HG03565 (cell line): ENCODE results near the gene CEP131.

Experiments
- ATAC-seq: cut with Tn5 transposase; IDR thresholded peaks from one replicate; pipeline ENCODE4 v1.9.1; 2021; ENCODE audit warnings: mild to moderate bottlenecking, moderate library complexity; ENCODE audit not compliant: unreplicated experiment

CEP131 gene

GRCh38 chr17:81189670-81190530 is 32.9 kb downstream of the CEP131 start:
- no peak for ATAC-seq

GRCh38 chr17:81189016-81189415 is 33.7 kb downstream of the CEP131 start:
- ATAC-seq, result no peak

GRCh38 chr17:81188491-81188840 is 34.3 kb downstream of the CEP131 start:
- ATAC-seq, result no peak

- ATAC-seq, result no peak
Measured at GRCh38 chr17:81187586-81188490, 34.9 kb downstream of the CEP131 start.

GRCh38 chr17:81187120-81187519 is 35.6 kb downstream of the CEP131 start:
- no peak for ATAC-seq

GRCh38 chr17:81186203-81186602 is 36.6 kb downstream of the CEP131 start:
- no peak for ATAC-seq

- no peak for ATAC-seq
Measured at GRCh38 chr17:81184555-81184954, 38.2 kb downstream of the CEP131 start.

GRCh38 chr17:81183807-81184206 is 39.0 kb downstream of the CEP131 start:
- no peak for ATAC-seq

GRCh38 chr17:81183316-81183715 is 39.4 kb downstream of the CEP131 start:
- ATAC-seq, result no peak

GRCh38 chr17:81182596-81182995 is 40.2 kb downstream of the CEP131 start:
- no peak for ATAC-seq

GRCh38 chr17:81181811-81182185 is 41.0 kb downstream of the CEP131 start:
- no peak for ATAC-seq

- no peak for ATAC-seq
Measured at GRCh38 chr17:81180836-81181810, 41.6 kb downstream of the CEP131 start.

GRCh38 chr17:81179861-81180260 is 42.9 kb downstream of the CEP131 start:
- no peak for ATAC-seq

- no peak for ATAC-seq
Measured at GRCh38 chr17:81179220-81179619, 43.5 kb downstream of the CEP131 start.

GRCh38 chr17:81178136-81179091 is 44.4 kb downstream of the CEP131 start:
- ATAC-seq, result no peak

GRCh38 chr17:81176666-81177065 is 46.1 kb downstream of the CEP131 start:
- no peak for ATAC-seq

- no peak for ATAC-seq
Measured at GRCh38 chr17:81173762-81174155, 49.0 kb downstream of the CEP131 start.

- ATAC-seq, result no peak
Measured at GRCh38 chr17:81173052-81173761, 49.6 kb downstream of the CEP131 start.

GRCh38 chr17:81171941-81172340 is 50.8 kb downstream of the CEP131 start:
- ATAC-seq, result no peak
